HG02938 (cell line): ENCODE results near the gene CDC14A.

Source experiments
- ATAC-seq: cut with Tn5 transposase; IDR thresholded peaks from one replicate; pipeline ENCODE4 v1.9.1; 2021; ENCODE audit warnings: mild to moderate bottlenecking, moderate library complexity; ENCODE audit not compliant: unreplicated experiment

The CDC14A gene

GRCh38 chr1:100479620-100480338 lies 127.5 kb downstream of the CDC14A start:
- ATAC-seq: no peak

- ATAC-seq: no peak
Observed at GRCh38 chr1:100481303-100481702, 129.0 kb downstream of the CDC14A start.

GRCh38 chr1:100482167-100482566 lies 129.9 kb downstream of the CDC14A start:
- no peak for ATAC-seq

GRCh38 chr1:100482748-100483147 lies 130.4 kb downstream of the CDC14A start:
- no peak for ATAC-seq

GRCh38 chr1:100483230-100483629 lies 130.9 kb downstream of the CDC14A start:
- no peak for ATAC-seq

GRCh38 chr1:100485855-100486258 lies 133.6 kb downstream of the CDC14A start:
- no peak for ATAC-seq

- ATAC-seq: no peak
Observed at GRCh38 chr1:100494393-100495084, 142.2 kb downstream of the CDC14A start.

GRCh38 chr1:100496896-100497295 lies 144.6 kb downstream of the CDC14A start:
- ATAC-seq: no peak

GRCh38 chr1:100497796-100498195 lies 145.5 kb downstream of the CDC14A start:
- ATAC-seq: no peak

- no peak for ATAC-seq
Observed at GRCh38 chr1:100499194-100499811, 147.0 kb downstream of the CDC14A start.

- no peak for ATAC-seq
Observed at GRCh38 chr1:100502052-100502792, 149.9 kb downstream of the CDC14A start.

- no peak for ATAC-seq
Observed at GRCh38 chr1:100506217-100506616, 153.9 kb downstream of the CDC14A start.

- no peak for ATAC-seq
Observed at GRCh38 chr1:100510451-100510850, 158.1 kb downstream of the CDC14A start.

GRCh38 chr1:100511058-100511457 lies 158.8 kb downstream of the CDC14A start:
- ATAC-seq: no peak

GRCh38 chr1:100511773-100512172 lies 159.5 kb downstream of the CDC14A start:
- no peak for ATAC-seq

GRCh38 chr1:100512803-100513352 lies 160.6 kb downstream of the CDC14A start:
- no peak for ATAC-seq

GRCh38 chr1:100516857-100517256 lies 164.6 kb downstream of the CDC14A start:
- ATAC-seq: no peak

GRCh38 chr1:100517515-100517914 lies 165.2 kb downstream of the CDC14A start:
- ATAC-seq: no peak

GRCh38 chr1:100518023-100518422 lies 165.7 kb downstream of the CDC14A start:
- ATAC-seq: no peak

- ATAC-seq: peak; percentile 96
Observed at GRCh38 chr1:100523038-100523652, 170.8 kb downstream of the CDC14A start.

- ATAC-seq: no peak
Observed at GRCh38 chr1:100524355-100524754, 172.0 kb downstream of the CDC14A start.
